ENCODE measurements around the gene RNF186. TPM values are rescaled to one million over a fixed set of nuclear protein-coding genes. Genes with fewer than 3 reads are reported as not detected.

The RNF186 gene
- total and polyA plus RNA-seq, 7 experiments from 2014 or later: not detected

DNA sequence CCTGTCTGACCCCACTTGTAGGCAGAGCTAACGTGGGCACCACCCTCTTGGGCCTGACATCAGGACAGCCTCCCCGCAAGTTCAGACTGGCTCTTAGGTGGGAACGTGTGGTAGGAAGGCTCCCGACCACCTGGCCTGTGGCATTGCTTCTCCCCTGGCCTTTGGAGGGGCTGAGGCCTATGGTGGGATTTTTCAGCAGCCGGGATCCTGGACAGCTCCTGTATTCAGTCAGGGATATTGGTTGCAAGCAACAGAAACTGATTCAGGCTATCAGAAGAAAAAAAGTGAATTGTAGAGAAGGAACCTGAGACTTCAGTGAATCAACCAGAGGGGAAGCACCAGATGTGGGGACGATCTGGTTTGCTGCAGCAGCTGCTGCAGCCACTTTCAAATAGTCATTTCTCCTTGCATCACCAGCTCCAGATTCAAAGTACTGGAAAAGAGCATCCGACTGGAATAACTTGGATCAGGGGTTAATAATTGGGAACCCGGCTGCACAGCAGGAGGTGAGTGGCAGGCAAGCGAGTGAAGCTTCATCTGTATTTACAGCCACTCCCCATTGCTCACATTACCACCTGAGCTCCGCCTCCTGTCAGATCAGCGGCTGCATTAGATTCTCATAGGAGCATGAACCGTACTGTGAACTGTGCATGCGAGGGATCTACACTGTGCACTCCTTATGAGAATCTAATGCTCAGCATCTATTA, 5.9 kb downstream of the RNF186 start:
- CTCF ChIA-PET: interaction anchor here (0.6 to 0.8 kb wide), 4 partner anchors 32 to 147 kb away, joined by 3 read pairs; no protein-coding TSS in a partner anchor
- DNase-seq (no peak), ATAC-seq (no peak)
- Histone ChIP-seq H3K27ac (ENCODE audit: low read depth, low read length) (no peak overlapping the region), H3K4me3 (ENCODE audit: low read length) (no peak overlapping the region), H3K36me3 (ENCODE audit: control insufficient read depth in 2 of 3, insufficient read depth in 3 of 3, low read length in 3 of 3) (no peaks in the 10 kb centered on the region), H3K4me1 (ENCODE audit: control insufficient read depth in 2 of 2, insufficient read depth in 2 of 2, low read length in 2 of 2) (no peaks in the 10 kb centered on the region), H3K9me3 (ENCODE audit: control insufficient read depth in 2 of 3, low read length in 3 of 3) (no peaks in the 10 kb centered on the region), H3K27me3 (ENCODE audit: control insufficient read depth in 2 of 2, insufficient read depth in 2 of 2, low read length in 2 of 2) (no peaks in the 10 kb centered on the region)
- no peaks in the 10 kb centered on the region for H3K9me3 Mint-ChIP-seq
- peak overlapping the region in 1 of 9 donors; percentile 20 for H3K27ac Mint-ChIP-seq
- no peaks in the 10 kb centered on the region for H3K36me3 Mint-ChIP-seq
- H3K27me3 Mint-ChIP-seq: peaks cover 0 to 6% (median 2%) of the 10 kb centered on the region in 5 donors
- POLR2A ChIA-PET: interaction anchor here (0.6 kb wide), 1 partner anchor 536 kb away, joined by 3 read pairs; no protein-coding TSS in a partner anchor
- intact Hi-C loops (cut with micrococcal nuclease): no loop called here
- no peak overlapping the region for H3K4me3 Mint-ChIP-seq
- no peaks in the 10 kb centered on the region for H3K4me1 Mint-ChIP-seq

DNA sequence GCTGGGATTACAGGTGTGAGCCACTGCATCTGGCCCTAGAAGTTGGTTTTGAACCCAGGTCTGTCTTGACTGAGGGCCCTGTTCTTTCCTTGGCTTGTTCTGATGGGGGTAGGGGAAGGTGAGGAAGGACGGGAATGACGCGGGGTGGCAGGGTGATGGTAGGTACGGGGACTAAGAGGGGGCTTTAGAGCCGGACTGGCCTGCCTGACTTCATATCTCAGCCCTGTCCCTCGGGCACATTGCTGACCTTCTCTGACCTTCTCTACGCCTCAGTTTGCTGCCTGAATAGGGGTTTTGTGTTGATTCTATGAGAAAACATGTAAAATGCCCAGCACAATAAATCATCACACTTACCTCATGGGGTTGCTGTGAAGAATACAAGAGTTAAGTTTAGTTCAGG, 6.7 kb downstream of the RNF186 start:
- CTCF ChIA-PET: interaction anchor here (0.8 kb wide), 1 partner anchor 146 kb away, joined by 3 read pairs; no protein-coding TSS in a partner anchor
- Histone ChIP-seq H3K27me3 (ENCODE audit: control insufficient read depth in 2 of 2, insufficient read depth in 2 of 2, low read length in 2 of 2) (no peaks in the 10 kb centered on the region), H3K4me3 (ENCODE audit: low read length) (no peak overlapping the region), H3K9me3 (ENCODE audit: control insufficient read depth in 2 of 3, low read length in 3 of 3) (no peaks in the 10 kb centered on the region), H3K4me1 (ENCODE audit: control insufficient read depth in 2 of 2, insufficient read depth in 2 of 2, low read length in 2 of 2) (no peaks in the 10 kb centered on the region), H3K27ac (ENCODE audit: low read depth, low read length) (no peak overlapping the region), H3K36me3 (ENCODE audit: control insufficient read depth in 2 of 3, insufficient read depth in 3 of 3, low read length in 3 of 3) (no peaks in the 10 kb centered on the region)
- no peaks in the 10 kb centered on the region for H3K36me3 Mint-ChIP-seq
- H3K27me3 Mint-ChIP-seq: peaks cover 0 to 11% (median 0%) of the 10 kb centered on the region in 5 donors
- no peak overlapping the region for H3K4me3 Mint-ChIP-seq
- POLR2A ChIA-PET: interaction anchor here (0.6 kb wide), 1 partner anchor 535 kb away, joined by 3 read pairs; no protein-coding TSS in a partner anchor
- DNase-seq: no peak
- no peaks in the 10 kb centered on the region for H3K9me3 Mint-ChIP-seq
- intact Hi-C loops (cut with micrococcal nuclease): no loop called here
- ATAC-seq: no peak
- H3K27ac Mint-ChIP-seq: no peak overlapping the region
- H3K4me1 Mint-ChIP-seq: no peaks in the 10 kb centered on the region

DNA sequence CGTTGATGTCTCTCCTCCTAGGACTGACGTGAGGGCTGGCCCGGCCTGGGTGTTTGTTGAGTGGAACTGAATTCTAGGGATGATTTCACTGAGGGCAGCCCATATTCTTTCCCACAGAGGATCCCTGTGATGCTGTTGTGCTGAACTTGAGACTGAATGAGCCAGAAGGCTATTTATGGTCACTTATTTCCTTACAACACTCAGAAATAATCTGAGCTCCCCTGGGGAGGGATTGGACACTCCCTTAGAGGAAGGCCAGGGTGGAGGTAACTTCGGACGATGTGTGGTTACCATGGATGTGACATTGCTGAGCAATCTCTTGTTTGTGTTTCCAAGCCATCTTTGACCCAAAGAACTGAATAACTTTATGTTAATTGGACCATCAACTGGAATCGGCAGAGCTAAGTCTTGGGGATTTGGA, 10.2 kb downstream of the RNF186 start:
- Mint-ChIP-seq H3K9me3 (no peaks in the 10 kb centered on the region), H3K36me3 (peaks cover 0 to 4% (median 0%) of the 10 kb centered on the region in 5 donors), H3K4me3 (no peak overlapping the region), H3K27ac (no peak overlapping the region), H3K27me3 (peaks cover 0 to 12% (median 0%) of the 10 kb centered on the region in 5 donors), H3K4me1 (peaks cover 0 to 21% (median 16%) of the 10 kb centered on the region in 7 donors)
- intact Hi-C loops (cut with micrococcal nuclease): loop anchor here in 1 of 2 donors (5.0 kb wide), 1 partner anchor 77 kb away; the partner anchor contains the start of gene OTUD3
- ChIA-PET CTCF (no interaction called here), POLR2A (interaction anchor here (0.6 kb wide), 1 partner anchor 894 kb away, joined by 3 read pairs; no protein-coding TSS in a partner anchor)
- H3K4me1 ChIP-seq (ENCODE audit: control insufficient read depth in 2 of 2, insufficient read depth in 2 of 2, low read length in 2 of 2): peaks cover 0 to 4% of the 10 kb centered on the region in 2 donors
- DNase-seq: no peak
- H3K9me3 ChIP-seq (ENCODE audit: control insufficient read depth in 2 of 3, low read length in 3 of 3): no peaks in the 10 kb centered on the region
- H3K4me3 ChIP-seq (ENCODE audit: low read length): no peak overlapping the region
- ATAC-seq: no peak
- no peaks in the 10 kb centered on the region for H3K27me3 ChIP-seq (ENCODE audit: control insufficient read depth in 2 of 2, insufficient read depth in 2 of 2, low read length in 2 of 2)
- H3K27ac ChIP-seq (ENCODE audit: low read depth, low read length): no peak overlapping the region
- H3K36me3 ChIP-seq (ENCODE audit: control insufficient read depth in 2 of 3, insufficient read depth in 3 of 3, low read length in 3 of 3): no peaks in the 10 kb centered on the region

DNA sequence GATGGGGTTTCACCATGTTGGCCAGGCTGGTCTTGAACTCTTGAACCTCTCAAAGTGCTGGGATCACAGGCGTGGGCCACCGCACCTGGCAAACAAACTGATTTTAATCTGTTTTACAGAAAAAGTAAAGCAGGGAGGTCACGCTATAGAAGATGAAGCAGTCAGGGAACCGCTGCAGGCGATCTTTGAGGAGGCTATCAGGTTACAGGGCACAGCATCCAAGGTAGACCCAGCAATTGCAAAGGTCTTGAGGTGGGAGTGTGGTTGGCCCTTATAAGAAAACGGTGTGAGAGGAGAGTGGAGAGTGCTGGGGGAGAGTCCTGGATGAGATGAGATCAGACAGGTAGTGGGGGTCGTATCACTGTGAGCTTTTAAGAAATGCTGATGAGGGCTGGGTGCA, 12.8 kb downstream of the RNF186 start:
- CTCF ChIA-PET: interaction anchor here (0.6 kb wide), 1 partner anchor 1138 kb away, joined by 3 read pairs; no protein-coding TSS in a partner anchor
- Histone ChIP-seq H3K4me1 (ENCODE audit: control insufficient read depth in 2 of 2, insufficient read depth in 2 of 2, low read length in 2 of 2) (peaks cover 0 to 10% of the 10 kb centered on the region in 2 donors), H3K27me3 (ENCODE audit: control insufficient read depth in 2 of 2, insufficient read depth in 2 of 2, low read length in 2 of 2) (no peaks in the 10 kb centered on the region), H3K36me3 (ENCODE audit: control insufficient read depth in 2 of 3, insufficient read depth in 3 of 3, low read length in 3 of 3) (no peaks in the 10 kb centered on the region), H3K9me3 (ENCODE audit: control insufficient read depth in 2 of 3, low read length in 3 of 3) (no peaks in the 10 kb centered on the region), H3K4me3 (ENCODE audit: low read length) (no peak overlapping the region), H3K27ac (ENCODE audit: low read depth, low read length) (no peak overlapping the region)
- Mint-ChIP-seq H3K27ac (peak overlapping the region in 3 of 9 donors; percentile 7 to 64 (median 55)), H3K36me3 (peaks cover 0 to 4% (median 0%) of the 10 kb centered on the region in 5 donors), H3K27me3 (peaks cover 0 to 8% (median 0%) of the 10 kb centered on the region in 5 donors), H3K9me3 (no peaks in the 10 kb centered on the region), H3K4me1 (peaks cover 5 to 34% (median 31%) of the 10 kb centered on the region in 7 donors), H3K4me3 (peak overlapping the region in 1 of 10 donors; percentile 66)
- DNase-seq (no peak), ATAC-seq (no peak)
- intact Hi-C loops (cut with micrococcal nuclease): loop anchor here in 1 of 2 donors (5.0 kb wide), 1 partner anchor 80 kb away; the partner anchor contains the start of gene OTUD3
- POLR2A ChIA-PET: no interaction called here

DNA sequence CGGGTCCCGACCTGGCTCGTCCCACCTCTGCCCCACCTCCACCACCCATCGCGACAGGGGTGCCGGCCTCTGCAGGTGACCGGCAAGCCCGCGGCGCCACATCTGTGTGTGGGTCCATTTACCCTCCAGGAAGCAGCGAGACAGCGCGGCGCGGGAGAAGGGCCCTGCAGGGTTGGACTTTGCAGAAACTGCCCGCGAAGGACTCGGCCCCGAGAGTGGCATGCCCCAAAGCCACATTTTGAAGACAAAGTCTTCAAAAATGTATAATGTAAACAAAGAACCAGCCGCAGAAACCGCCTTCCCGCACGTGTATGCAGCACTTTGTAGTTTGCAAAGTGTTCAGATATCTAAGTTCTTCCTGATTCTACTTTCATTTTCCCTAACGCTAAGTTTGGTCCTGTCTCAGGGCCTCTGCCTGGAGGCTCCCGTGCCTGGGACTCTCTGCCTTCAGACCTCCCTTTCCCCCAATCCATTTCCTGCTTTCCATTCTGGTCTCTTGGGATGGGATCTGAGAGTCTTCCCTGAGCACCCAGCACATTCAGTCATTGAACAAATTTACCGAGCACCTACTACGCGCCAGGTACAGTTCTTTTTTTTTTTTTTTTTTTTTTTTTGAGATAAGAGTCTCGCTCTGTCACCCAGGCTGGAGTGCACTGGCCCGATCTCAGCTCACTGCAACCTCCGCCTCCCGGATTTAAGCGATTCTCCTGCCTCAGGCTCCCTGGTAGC, 14.8 kb downstream of the RNF186 start:
- Histone ChIP-seq H3K27me3 (ENCODE audit: control insufficient read depth in 2 of 2, insufficient read depth in 2 of 2, low read length in 2 of 2) (no peaks in the 10 kb centered on the region), H3K27ac (ENCODE audit: low read depth, low read length) (peak overlapping the region; percentile 66), H3K9me3 (ENCODE audit: control insufficient read depth in 2 of 3, low read length in 3 of 3) (no peaks in the 10 kb centered on the region), H3K4me1 (ENCODE audit: control insufficient read depth in 2 of 2, insufficient read depth in 2 of 2, low read length in 2 of 2) (peaks cover 0 to 10% of the 10 kb centered on the region in 2 donors), H3K4me3 (ENCODE audit: low read length) (peak overlapping the region; percentile 61), H3K36me3 (ENCODE audit: control insufficient read depth in 2 of 3, insufficient read depth in 3 of 3, low read length in 3 of 3) (no peaks in the 10 kb centered on the region)
- H3K4me3 Mint-ChIP-seq: peak overlapping the region; percentile 88 to 98 (median 93)
- peaks cover 0 to 9% (median 4%) of the 10 kb centered on the region in 5 donors for H3K36me3 Mint-ChIP-seq
- intact Hi-C loops (cut with micrococcal nuclease): loop anchor here (1.0 to 5.0 kb wide), 3 partner anchors 82 to 549 kb away; partner anchors contain the start of genes OTUD3 (in 2 of the 2), EMC1 (in 1 of the 2) and MRTO4 (in 1 of the 2)
- ATAC-seq: peak; percentile 68
- CTCF ChIA-PET: interaction anchor here (0.7 kb wide), 2 partner anchors 49 to 63 kb away, joined by 3 to 5 read pairs; no protein-coding TSS in a partner anchor
- no peaks in the 10 kb centered on the region for H3K9me3 Mint-ChIP-seq
- H3K27ac Mint-ChIP-seq: peak overlapping the region; percentile 93 to 99 (median 98)
- DNase-seq: peak in 8 of 9 donors; percentile 26 to 64 (median 58)
- POLR2A ChIA-PET: interaction anchor here (0.6 kb wide), 1 partner anchor 707 kb away, joined by 4 read pairs; no protein-coding TSS in a partner anchor
- H3K27me3 Mint-ChIP-seq: peaks cover 0 to 8% (median 0%) of the 10 kb centered on the region in 5 donors
- H3K4me1 Mint-ChIP-seq: peaks cover 5 to 35% (median 33%) of the 10 kb centered on the region in 7 donors

Data from naive thymus-derived CD4-positive, alpha-beta T cell (primary cell).